Nephron progenitor cell (in vitro differentiated cells): ENCODE data around the gene OR2G6.
"Not testable (repeated sequence)": the region's sequence is repeated elsewhere in the genome, so short reads cannot be mapped to it uniquely, and the experiment has no call there.

Experiments
- DNase-seq: peaks from one replicate; pipeline ENCODE4 v3.0.0; 2021
- H3K27ac Mint-ChIP-seq: 2 replicates; pipeline ENCODE4 v1.8.0; 2021; ENCODE audit warnings: mild to moderate bottlenecking, moderate library complexity, mixed read lengths
- H3K27me3 Mint-ChIP-seq: 2 replicates; pipeline ENCODE4 v1.8.0; 2021; ENCODE audit warnings: mild to moderate bottlenecking, low read depth, mixed read lengths; ENCODE audit not compliant: poor library complexity
- H3K36me3 Mint-ChIP-seq: 2 replicates; pipeline ENCODE4 v1.8.0; 2021; ENCODE audit warnings: low read depth, mixed read lengths
- H3K4me1 Mint-ChIP-seq: 2 replicates; pipeline ENCODE4 v1.8.0; 2021; ENCODE audit warnings: mixed read lengths
- H3K4me3 Mint-ChIP-seq: 2 replicates; pipeline ENCODE4 v1.8.0; 2021; ENCODE audit warnings: mild to moderate bottlenecking, moderate library complexity, mixed read lengths
- H3K9me3 Mint-ChIP-seq: 2 replicates; pipeline ENCODE4 v1.8.0; 2021; ENCODE audit warnings: mild to moderate bottlenecking, moderate library complexity, mixed read lengths
- CTCF ChIP-seq: fragments of 200-600 bp; sonication (generic); IDR thresholded peaks from 2 replicates; pipeline ENCODE4 v1.5.0; 2021; ENCODE audit warnings: antibody characterized with exemption

The OR2G6 gene

DNA sequence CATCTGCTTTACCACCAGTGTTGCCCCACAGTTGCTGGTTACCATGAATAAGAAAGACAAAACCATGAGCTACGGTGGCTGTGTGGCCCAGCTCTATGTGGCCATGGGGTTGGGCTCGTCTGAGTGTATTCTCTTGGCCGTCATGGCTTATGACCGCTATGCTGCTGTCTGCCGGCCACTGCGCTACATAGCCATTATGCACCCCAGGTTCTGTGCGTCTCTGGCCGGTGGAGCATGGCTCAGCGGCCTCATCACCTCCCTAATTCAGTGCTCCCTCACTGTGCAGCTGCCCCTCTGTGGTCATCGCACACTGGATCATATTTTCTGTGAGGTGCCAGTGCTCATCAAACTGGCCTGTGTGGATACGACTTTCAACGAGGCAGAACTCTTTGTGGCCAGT is 14.0 kb downstream of the OR2G6 start:
- DNase-seq, result no peak
- no peak overlapping the region for H3K27ac Mint-ChIP-seq
- peaks cover 61% of the 10 kb centered on the region for H3K9me3 Mint-ChIP-seq
- no peak for TF ChIP-seq CTCF
- H3K4me3 Mint-ChIP-seq, result no peak overlapping the region
- H3K27me3 Mint-ChIP-seq, result no peaks in the 10 kb centered on the region
- no peaks in the 10 kb centered on the region for H3K36me3 Mint-ChIP-seq
- no peaks in the 10 kb centered on the region for H3K4me1 Mint-ChIP-seq

DNA sequence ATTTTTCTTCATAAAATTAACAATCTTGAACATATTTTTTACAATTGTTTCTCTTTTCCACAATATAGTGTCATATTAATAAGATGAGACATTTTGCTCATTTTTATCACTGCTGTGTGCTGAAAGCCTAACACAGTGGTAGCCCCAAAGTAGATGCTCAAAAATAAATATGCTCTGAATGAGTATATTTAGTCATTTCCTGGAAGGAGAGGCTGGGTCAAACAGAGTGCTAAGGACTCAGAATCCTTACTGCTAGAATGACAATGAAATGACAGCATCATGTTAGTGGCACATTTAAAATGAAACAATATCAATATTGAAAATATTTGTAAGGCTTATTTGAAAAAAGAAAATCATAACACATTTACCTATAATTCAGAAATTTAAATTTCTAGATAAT is 29.6 kb downstream of the OR2G6 start:
- H3K4me1 Mint-ChIP-seq, H3K27ac Mint-ChIP-seq, H3K27me3 Mint-ChIP-seq, H3K36me3 Mint-ChIP-seq, DNase-seq, H3K9me3 Mint-ChIP-seq, H3K4me3 Mint-ChIP-seq: not testable (repeated sequence)

DNA sequence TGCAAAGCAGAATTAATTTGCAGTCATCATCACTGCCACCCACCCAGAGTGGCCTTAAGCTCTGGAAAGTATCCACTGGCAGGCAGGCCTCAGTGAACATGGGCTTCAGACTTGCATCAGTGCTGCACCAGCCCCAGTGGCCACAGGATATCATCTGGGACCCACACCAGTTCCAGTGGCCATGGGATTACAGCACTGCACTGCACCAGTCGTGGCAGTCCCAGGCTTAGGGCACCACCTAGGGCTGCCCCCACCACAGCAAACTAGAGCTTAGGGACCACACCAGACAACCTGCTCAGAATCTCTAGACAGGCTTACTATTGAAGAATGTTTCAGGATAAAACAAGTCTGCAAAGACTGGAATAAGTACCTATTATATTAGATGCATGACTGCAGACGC is 39.5 kb downstream of the OR2G6 start:
- not testable (repeated sequence) for DNase-seq, H3K4me1 Mint-ChIP-seq, H3K4me3 Mint-ChIP-seq, H3K9me3 Mint-ChIP-seq, H3K27me3 Mint-ChIP-seq, H3K36me3 Mint-ChIP-seq, H3K27ac Mint-ChIP-seq

GRCh38 chr1:248551027-248551426 is 43.2 kb downstream of the OR2G6 start:
- not testable (repeated sequence) for H3K27me3 Mint-ChIP-seq

GRCh38 chr1:248562672-248563071 is 54.8 kb downstream of the OR2G6 start, which contains the start of gene OR2T29:
Gene OR2T29 (minus strand): TSS chr1:248562772. CDS start chr1:248559491, 3,281 bp downstream.
- DNase-seq, H3K27ac Mint-ChIP-seq, H3K4me3 Mint-ChIP-seq, H3K27me3 Mint-ChIP-seq, H3K36me3 Mint-ChIP-seq, H3K4me1 Mint-ChIP-seq: not testable (repeated sequence)
- H3K9me3 Mint-ChIP-seq, result peaks cover 11% of the 10 kb centered on the region

More at GRCh38 chr1:248551027-248551426, 43.2 kb downstream of the OR2G6 start:
- not testable (repeated sequence) for H3K36me3 Mint-ChIP-seq, DNase-seq, H3K9me3 Mint-ChIP-seq, H3K27ac Mint-ChIP-seq, H3K4me1 Mint-ChIP-seq, H3K4me3 Mint-ChIP-seq

DNA sequence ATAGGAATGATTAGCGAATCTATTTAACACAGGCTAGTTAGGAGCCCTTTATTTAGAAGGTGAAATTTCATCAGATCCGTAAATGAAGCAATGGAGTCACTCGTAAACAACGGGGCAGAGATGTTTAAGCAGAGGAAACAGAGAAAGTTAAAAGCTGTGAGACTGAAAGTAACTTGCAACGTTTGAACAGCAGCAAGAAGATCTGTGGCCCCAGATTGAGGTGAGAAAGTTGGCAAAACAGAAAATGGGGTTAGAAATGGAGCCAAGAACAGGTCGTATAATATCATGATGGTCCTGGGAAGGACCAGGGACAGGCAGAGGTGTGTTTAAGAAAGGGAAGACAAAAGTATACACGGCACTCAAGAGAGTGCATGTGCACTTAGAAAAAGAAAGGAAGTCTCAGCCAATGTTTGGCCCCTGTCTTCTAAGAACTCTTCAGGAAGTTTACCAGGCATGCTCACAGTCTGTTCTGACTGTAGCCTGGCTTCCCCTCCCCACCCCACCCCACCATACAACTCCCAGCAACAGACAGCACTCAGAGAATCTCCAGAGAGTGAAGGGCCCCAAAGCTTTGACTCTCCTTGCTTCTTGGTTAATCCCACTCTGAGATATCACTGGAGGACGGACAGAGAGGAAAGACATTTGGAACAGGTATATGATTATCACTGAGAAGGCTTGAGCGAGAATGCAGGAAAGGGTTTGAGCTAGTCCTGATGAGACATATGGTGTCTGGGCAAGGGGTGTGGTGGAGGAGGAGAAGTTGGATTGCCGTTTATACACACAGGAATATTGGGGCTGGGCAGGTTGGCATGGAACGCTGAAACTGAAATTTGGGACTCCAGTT is 57.9 kb downstream of the OR2G6 start:
- H3K9me3 Mint-ChIP-seq, result peaks cover 23% of the 10 kb centered on the region
- not testable (repeated sequence) for H3K4me3 Mint-ChIP-seq, H3K4me1 Mint-ChIP-seq, H3K27ac Mint-ChIP-seq, H3K36me3 Mint-ChIP-seq, H3K27me3 Mint-ChIP-seq, DNase-seq

GRCh38 chr1:248569049-248569448 is 61.2 kb downstream of the OR2G6 start:
- H3K36me3 Mint-ChIP-seq, H3K4me1 Mint-ChIP-seq, H3K4me3 Mint-ChIP-seq, H3K27me3 Mint-ChIP-seq, DNase-seq, H3K27ac Mint-ChIP-seq: not testable (repeated sequence)
- H3K9me3 Mint-ChIP-seq, result peaks cover 28% of the 10 kb centered on the region

DNA sequence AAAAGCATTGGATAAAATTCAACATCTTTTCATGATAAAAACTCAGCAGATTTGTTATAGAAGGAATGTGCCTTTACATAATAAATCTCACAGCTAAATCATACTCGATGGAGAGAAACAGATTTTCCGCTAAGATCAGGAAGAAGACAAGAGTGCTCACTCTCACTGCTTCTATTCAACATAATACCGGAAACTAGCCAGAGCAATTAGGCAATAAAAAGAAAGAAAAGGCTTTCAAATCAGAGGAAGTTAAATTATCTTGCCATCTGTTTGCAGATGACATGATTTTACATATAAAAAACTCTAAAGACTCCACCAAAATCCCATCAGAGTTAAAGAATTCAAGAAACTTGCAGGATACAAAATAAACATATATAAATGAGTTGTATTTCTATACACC is 62.9 kb downstream of the OR2G6 start:
- not testable (repeated sequence) for H3K4me3 Mint-ChIP-seq

DNA sequence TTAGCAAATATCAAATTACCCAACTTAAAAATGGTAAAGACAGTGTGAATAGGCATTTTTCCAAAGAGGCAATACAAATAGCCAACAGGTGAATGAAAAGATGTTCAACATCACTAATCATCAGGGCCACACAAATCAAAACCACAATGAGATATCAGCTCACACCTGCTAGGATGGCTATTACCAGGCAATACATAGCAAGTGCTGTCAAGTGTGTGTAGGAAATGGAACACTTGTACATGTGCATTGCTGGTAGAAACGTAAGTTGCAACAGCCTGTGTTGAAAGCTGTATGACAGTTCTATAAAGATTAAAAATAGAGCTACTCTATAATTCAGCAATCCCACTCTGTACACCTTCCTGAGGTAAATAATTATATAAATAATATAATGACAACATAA is 64.2 kb downstream of the OR2G6 start:
- not testable (repeated sequence) for H3K36me3 Mint-ChIP-seq, H3K27ac Mint-ChIP-seq, H3K4me3 Mint-ChIP-seq, H3K4me1 Mint-ChIP-seq, H3K27me3 Mint-ChIP-seq, DNase-seq
- peaks cover 42% of the 10 kb centered on the region for H3K9me3 Mint-ChIP-seq

More for the DNA sequence above, 62.9 kb downstream of the OR2G6 start:
- H3K9me3 Mint-ChIP-seq, result peaks cover 34% of the 10 kb centered on the region
- not testable (repeated sequence) for DNase-seq, H3K27me3 Mint-ChIP-seq, H3K27ac Mint-ChIP-seq, H3K4me1 Mint-ChIP-seq, H3K36me3 Mint-ChIP-seq

GRCh38 chr1:248573856-248574255 is 66.0 kb downstream of the OR2G6 start:
- H3K27me3 Mint-ChIP-seq, DNase-seq, H3K4me1 Mint-ChIP-seq, H3K27ac Mint-ChIP-seq, H3K36me3 Mint-ChIP-seq, H3K4me3 Mint-ChIP-seq: not testable (repeated sequence)
- peaks cover 50% of the 10 kb centered on the region for H3K9me3 Mint-ChIP-seq

- not testable (repeated sequence) for DNase-seq, H3K27me3 Mint-ChIP-seq, H3K27ac Mint-ChIP-seq, H3K4me1 Mint-ChIP-seq, H3K4me3 Mint-ChIP-seq, H3K36me3 Mint-ChIP-seq
- H3K9me3 Mint-ChIP-seq, result peaks cover 52% of the 10 kb centered on the region
Observed at GRCh38 chr1:248574657-248575056, 66.8 kb downstream of the OR2G6 start, which contains the start of gene OR2T34. Gene OR2T34 (minus strand): TSS chr1:248574757. CDS start chr1:248574757, 0 bp downstream.
